NCI-H2081 treated with DMSO at 0.1 percent for 48 hours (cell line): ENCODE results near the gene SLC9A9.

ENCODE experiments used
- DNase-seq: peaks from one replicate; lab custom pipeline; 2025; lab: John Stamatoyannopoulos, UW

Gene SLC9A9

DNA sequence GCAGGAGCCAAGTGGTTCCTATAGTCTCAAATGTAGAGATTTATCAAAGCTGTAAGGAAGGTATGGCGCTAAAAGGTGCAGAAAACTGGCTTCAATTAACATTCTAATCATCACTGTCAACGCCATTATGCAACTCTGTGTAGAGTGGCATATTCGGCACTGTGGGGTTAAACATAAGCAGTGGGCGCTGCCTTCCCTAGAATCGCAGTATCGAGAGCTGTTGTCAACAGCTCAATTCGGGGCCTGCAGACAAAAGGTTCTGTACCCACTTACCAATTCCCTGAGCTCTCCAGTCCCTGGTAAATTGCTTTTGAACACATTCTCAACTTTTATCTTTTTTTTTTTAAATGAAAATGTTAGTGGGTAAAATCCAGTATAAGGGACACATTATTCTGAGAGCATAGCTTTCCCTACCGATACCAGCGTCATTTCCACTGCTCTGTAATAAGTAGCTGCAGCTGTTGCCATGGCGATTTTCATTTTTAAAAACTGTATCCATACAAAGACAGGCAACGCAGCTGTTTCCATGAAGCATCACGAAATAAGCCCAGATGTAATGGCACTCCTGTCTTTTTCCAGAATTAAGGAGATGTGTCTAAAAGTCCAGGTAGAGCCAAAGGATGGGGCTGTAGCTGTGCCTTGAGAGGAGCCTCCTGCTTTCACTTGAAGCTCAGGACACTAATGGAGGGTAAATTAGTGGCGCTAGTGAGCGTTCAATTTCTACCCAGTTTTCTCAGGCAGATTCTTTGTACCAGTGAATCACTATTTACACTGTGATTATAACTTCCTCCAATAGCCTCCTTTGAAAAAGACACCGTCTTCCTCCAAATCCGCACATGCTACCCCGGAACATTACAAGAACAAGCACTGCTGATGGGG, 250.3 kb downstream of the SLC9A9 start:
- DNase-seq, result no peak

GRCh38 chr3:143596957-143597642, 251.2 kb downstream of the SLC9A9 start:
- DNase-seq, result no peak

DNA sequence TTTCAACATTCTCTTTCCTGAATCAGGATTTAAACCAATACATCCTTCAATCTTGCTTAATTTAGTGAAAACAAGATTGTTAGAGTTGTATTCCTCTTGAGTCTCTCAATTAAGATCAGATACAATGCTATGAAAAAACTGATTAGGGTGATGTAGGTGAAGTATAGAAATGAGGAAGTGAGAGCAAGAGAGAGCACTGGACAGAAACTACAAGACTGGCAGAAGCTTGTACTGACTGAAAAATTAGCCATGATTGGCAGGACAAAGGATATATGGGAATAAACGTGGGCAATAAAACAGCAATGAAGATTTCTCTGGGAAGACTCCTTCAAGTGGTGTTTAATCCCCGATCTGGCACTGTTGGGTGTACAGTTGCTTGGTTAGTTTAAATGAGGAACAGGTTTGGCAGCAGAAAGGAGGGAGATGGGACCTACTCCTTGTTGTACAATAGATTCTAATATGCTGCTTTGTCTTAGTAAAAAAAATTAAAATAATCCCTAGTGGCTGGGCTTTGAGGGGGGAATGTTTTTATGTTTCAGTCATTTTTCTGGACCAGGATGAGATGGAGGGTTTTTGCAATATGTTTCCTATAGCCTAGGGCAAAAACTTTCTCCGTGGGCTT, 252.7 kb downstream of the SLC9A9 start:
- no peak for DNase-seq

DNA sequence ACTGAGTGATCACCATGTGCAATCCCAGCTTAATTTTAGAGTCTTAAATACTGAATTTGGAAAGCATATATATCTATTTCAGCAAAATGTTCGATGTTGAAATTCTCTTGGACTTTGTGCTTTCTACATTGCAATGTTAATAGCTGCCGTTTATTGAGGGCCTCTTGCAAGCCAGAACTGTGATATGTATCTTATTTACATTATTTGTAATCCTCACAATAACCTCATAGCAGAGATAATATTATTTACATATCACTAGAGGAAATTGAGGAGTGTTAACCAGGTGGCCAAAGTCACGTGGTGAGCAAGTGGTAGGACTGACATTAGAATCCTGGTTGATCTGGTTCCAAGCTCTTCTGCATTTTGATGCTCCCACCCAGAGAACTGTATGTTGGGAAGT, 254.1 kb downstream of the SLC9A9 start:
- no peak for DNase-seq

- DNase-seq, result no peak
Observed at GRCh38 chr3:143590660-143591059, 257.6 kb downstream of the SLC9A9 start.

DNA sequence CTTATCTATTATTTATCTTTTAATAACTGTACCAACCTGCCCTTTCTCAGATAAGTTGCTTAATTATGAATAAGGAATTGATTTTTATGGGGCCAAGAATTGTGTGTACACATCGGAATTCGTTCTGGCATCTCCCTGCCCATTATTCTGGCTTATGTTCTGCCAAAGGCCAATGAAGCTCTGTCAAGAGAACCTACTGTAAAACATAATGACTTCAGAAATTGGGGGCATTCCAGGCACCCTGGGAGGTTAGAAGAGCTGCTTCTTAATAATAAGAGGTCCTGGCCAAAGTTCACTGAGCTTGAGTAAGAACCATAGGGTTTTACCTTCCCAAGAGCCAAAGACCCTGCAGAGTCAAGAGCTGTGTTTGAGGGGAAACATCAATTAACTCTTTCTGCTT, 261.7 kb downstream of the SLC9A9 start:
- DNase-seq, result no peak

GRCh38 chr3:143585720-143586456, 262.4 kb downstream of the SLC9A9 start:
- no peak for DNase-seq

DNA sequence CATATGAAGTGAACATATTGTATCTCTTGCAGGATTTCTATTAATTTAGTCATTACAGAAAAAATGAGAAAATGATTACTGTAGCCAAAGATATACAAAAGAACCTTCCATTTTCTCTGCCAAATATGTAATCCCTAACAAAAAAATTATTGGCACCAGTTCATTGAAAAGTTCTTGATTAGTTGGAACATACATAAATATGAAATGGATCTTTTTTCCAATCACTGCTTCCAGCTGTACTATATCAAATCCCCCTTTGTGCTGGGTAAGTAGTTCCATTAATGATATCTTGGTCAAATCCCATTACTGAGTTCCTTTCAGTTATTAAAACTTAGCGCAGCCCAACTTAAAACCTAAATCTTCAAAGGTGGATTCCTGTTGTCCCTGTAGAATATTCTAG, 263.8 kb downstream of the SLC9A9 start:
- DNase-seq, result no peak

DNA sequence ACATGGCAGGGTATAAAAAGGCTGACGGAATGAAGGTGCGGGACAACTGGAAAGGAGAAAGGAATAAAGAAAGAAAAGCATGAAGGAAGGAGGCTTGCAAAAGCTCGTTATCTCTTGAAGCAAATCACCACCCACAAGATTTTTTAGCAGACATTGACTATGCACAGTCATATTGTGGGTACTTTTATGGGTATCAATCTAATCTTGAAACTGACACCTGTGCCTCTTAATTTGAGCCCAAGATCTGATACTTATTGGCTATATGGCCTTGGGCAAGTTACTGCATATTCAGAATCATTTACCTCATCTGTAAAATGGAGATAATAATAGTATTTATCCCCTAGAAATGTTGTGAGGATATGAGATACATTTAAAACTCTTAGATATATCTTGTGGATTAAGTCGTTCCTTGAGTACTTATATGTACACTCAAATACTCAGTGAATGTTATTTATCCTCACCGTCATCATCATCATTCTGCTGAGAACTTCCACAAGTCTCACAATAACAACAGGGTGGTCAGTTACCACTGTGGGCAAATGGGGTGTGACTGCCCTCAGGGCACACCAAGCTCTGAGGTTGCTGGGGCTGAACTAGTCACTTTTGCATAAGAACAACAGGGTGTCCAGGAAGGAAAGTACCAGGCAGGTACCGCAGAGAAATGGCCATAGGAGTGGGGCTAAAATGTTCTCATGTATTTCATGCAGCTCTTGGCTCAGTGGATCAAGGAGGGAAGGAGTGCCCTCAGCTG, 266.1 kb downstream of the SLC9A9 start:
- DNase-seq, result no peak

DNA sequence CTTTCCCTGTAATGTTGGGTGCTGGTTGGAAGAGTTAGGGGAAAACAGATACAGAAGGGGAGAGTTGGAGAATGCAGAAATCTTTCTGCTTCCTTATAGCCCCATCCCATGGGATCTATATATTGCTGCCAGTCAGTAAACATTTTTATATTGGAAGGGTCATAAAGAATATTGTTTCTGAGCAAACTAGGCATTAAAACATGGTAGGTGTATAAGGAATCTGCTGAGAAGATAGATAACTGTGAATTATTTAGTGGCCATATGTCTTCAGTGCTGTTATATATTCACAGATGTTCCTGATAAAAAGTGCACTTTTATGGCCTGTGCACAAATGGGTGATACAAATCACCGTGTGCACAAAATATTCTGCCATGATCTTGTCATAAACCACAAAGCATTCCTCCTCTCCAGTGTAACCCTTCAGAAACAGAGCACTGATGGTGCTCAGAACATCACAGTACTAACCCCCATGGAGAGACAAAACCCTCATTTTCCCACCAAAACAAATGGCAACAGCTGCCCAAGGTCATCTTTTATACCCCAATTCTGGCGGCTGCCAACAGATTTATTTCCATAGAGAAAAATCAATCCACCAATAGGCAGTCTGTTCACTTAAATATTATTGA, 269.3 kb downstream of the SLC9A9 start:
- no peak for DNase-seq

DNA sequence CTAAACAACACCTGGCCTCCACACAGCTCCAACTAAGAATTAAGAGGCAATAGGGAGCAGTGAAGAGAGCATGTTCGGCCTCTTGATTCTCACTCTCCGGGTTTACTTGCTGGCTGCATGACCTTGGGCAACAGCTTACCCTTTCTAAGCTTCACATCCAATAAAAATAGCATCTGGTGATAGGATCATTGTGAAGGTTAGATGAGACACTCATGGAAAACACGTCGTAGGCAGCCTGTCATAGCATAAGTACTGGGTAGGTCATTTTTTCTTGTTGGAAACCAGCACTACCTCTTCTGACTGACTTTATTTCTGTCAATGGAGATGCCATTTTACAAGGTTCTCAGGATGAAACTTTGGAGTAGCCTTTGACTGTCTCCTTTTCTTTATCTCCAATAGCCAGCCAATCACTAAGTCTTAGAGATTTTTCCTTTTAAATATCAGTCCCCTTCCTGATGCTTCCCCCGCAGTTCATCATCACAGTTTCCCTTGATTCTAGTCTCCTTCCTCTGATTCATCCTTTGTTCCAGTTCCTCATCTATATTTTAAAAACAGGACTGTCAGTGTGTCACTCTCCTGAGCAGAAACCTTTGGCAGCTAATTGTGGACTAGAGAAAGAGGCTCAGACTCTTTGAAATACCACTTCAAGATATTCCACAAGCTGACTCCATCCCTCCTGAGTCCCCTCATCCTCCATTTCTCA, 271.5 kb downstream of the SLC9A9 start:
- no peak for DNase-seq

- DNase-seq, result no peak
Observed at GRCh38 chr3:143574933-143575332, 273.3 kb downstream of the SLC9A9 start.

GRCh38 chr3:143573610-143574303, 274.5 kb downstream of the SLC9A9 start:
- no peak for DNase-seq

DNA sequence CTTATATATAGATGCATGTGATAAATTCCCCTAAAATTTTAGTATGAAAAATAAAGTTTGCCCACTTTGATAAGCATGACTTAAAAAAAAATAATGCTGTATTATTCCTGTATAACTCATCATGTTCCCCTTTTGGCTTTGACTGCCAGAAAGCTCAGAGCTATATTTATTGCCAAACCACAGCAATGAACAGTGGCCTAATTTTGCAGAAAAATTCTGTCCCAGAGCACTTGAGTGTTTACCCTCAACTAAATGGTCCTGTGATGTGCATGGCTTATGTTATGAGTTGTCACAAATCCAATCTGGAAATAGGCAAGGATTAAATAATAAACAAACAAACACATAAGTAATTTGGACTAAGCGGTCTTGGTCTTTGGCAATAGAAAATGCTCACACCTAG, 276.7 kb downstream of the SLC9A9 start:
- no peak for DNase-seq

- no peak for DNase-seq
Observed at GRCh38 chr3:143567823-143568222, 280.4 kb downstream of the SLC9A9 start.

- no peak for DNase-seq
Observed at GRCh38 chr3:143565951-143566350, 282.3 kb downstream of the SLC9A9 start.

DNA sequence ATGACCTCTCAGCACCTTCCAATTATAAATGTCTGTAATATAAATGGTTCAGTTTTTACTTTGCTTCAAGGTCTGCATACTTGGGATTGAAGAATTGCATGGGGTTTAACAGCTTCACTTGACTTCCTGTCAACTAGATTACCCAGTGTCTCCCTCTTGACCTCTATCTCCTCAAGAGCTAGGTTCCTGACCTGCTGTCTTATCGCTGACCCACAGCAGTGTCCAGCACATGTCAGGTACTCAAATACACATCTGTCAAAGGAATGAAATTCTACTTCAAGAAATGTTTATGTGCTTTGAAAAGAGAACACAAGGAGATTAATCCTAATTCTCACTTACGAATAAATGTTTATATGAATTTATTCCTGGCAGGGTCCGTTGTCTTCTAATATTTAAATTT, 284.5 kb downstream of the SLC9A9 start:
- DNase-seq, result no peak

DNA sequence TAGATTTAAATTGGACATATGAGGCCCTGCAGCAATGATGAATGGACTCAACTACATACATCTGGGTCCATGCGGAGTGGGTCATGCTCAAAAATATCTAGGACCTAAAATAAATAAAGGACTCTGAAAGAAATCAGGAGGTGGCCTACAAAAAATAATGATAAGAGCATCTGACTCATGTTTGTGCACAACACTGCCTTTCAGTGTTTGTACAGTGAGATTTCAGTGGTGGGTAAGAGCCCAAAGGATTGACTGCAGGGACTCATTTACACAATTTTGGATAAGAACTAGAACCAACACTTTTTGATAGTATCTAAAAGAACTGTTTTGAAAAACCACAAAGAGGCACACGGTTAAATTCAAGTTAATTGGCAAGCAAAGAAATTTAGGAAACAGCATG, 285.5 kb downstream of the SLC9A9 start:
- DNase-seq, result no peak

- no peak for DNase-seq
Observed at GRCh38 chr3:143559296-143559695, 289.0 kb downstream of the SLC9A9 start.

- no peak for DNase-seq
Observed at GRCh38 chr3:143552851-143553250, 295.4 kb downstream of the SLC9A9 start.
